ENCODE measurements around the gene GALNT7.

- TF ChIP-seq CTCF (IDR thresholded peaks at IDR 0.05; ENCODE audit: insufficient read depth, low read length, poor library complexity, severe bottlenecking): no peak
- no peak for TF ChIP-seq EZH2phosphoT487 (conservative IDR thresholded peaks at IDR 0.05; ENCODE audit: low read length)
Measured at GRCh38 chr4:173214231-173214630, 45.6 kb downstream of the GALNT7 start.

All from SU-DHL-6 (cell line).